Measurements from ENCODE around the gene FCER1G. TPM values are rescaled to one million over a fixed set of nuclear protein-coding genes. Genes with fewer than 3 reads are reported as not detected.

FCER1G gene
- total and polyA plus RNA-seq, 9 of the 15 experiments (the other 6 are each of a cell fraction or from before 2014, with no cell fraction given), result 0.15 to 0.69 (median 0.31) TPM; not detected in 2

DNA sequence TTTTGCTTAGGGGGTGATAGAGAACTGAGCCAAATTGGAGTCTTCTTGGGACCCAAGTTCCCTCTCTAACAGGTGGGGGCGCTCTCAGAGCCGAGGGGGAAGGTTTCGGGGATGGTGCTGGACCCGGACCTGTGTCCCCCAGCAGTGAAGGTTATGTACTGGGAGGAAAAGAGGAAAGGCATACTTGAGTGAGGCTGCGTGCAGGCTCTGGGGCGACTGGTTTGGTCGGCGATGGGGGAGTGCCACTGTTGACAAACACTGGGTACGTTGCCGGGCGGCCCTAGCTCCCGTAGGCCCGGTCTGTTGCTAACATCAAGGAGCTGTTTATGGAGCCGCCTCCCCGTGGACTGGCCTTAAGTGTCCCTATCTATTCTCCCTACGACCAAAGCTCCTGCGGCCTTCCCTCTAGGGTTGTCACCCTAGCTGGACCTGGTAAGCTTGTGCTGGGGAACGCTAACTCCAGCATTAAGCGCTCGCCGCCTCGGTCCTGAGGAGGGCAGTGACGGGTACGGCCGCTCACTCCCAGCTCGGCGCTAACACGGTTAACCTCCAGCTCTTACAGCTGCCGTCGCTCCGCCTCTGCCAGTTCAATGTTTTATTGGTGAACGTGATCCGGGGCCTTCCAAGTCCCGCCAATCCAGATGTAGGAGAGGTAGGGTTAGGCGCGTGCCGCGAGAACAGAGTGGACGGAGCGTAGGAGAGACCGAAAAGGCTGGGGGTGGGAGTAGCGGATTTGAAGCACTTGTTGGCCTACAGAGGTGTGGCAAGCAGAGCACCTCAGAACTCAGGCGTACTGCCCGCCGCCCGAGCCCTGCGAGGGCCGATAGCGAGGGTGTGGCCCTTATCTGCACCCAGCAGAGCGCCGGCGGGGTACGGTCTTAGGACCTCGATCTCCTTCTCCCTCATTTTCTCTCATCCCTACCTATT lies 49.1 kb upstream of the FCER1G start, which contains the start of gene PPOX (continued):
- TF ChIP-seq, protein P1, sequence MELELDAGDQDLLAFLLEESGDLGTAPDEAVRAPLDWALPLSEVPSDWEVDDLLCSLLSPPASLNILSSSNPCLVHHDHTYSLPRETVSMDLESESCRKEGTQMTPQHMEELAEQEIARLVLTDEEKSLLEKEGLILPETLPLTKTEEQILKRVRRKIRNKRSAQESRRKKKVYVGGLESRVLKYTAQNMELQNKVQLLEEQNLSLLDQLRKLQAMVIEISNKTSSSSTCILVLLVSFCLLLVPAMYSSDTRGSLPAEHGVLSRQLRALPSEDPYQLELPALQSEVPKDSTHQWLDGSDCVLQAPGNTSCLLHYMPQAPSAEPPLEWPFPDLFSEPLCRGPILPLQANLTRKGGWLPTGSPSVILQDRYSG (tag; conservative IDR thresholded peaks at IDR 0.05; ENCODE audit: low read depth), result no peak; the same call in 1 of the 2 replicates
- TF ChIP-seq USF1 (CRISPR knock-in tag; IDR thresholded peaks at IDR 0.05), result peak; percentile 89
- no peak for TF ChIP-seq ZNF436 (CRISPR knock-in tag; IDR thresholded peaks at IDR 0.05)
- TF ChIP-seq MAZ (CRISPR knock-in tag; conservative IDR thresholded peaks at IDR 0.05 in 1 of 2, IDR thresholded peaks at IDR 0.05 in 1 of 2), result peak; percentile 83 to 92
- no peak for TF ChIP-seq ZNF124 (CRISPR knock-in tag; IDR thresholded peaks at IDR 0.05)
- TF ChIP-seq PKNOX1 (IDR thresholded peaks at IDR 0.05), result peak; percentile 80
- TF ChIP-seq TAF1 (IDR thresholded peaks at IDR 0.05; ENCODE audit: control insufficient read depth, extremely low read depth, insufficient read depth, low read length, severe bottlenecking), result peak; percentile 66
- no peak for TF ChIP-seq ZNF232 (CRISPR knock-in tag; IDR thresholded peaks at IDR 0.05)
- TF ChIP-seq NR0B1 (IDR thresholded peaks at IDR 0.05; ENCODE audit: partially characterized antibody), result no peak
- no peak for TF ChIP-seq EWSR1 (IDR thresholded peaks at IDR 0.05; ENCODE audit: borderline replicate concordance, low read depth, partially characterized antibody)
- no peak for TF ChIP-seq HMG20A (CRISPR knock-in tag; conservative IDR thresholded peaks at IDR 0.05)
- TF ChIP-seq PHB2 (IDR thresholded peaks at IDR 0.05; ENCODE audit: low read depth), result peak; percentile 94
- peak; percentile 29 for TF ChIP-seq MEIS2 (IDR thresholded peaks at IDR 0.05; ENCODE audit: partially characterized antibody)
- TF ChIP-seq, protein P2, sequence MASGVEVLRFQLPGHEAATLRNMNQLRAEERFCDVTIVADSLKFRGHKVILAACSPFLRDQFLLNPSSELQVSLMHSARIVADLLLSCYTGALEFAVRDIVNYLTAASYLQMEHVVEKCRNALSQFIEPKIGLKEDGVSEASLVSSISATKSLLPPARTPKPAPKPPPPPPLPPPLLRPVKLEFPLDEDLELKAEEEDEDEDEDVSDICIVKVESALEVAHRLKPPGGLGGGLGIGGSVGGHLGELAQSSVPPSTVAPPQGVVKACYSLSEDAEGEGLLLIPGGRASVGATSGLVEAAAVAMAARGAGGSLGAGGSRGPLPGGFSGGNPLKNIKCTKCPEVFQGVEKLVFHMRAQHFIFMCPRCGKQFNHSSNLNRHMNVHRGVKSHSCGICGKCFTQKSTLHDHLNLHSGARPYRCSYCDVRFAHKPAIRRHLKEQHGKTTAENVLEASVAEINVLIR (CRISPR knock-in tag; IDR thresholded peaks at IDR 0.05), result no peak
- peak; percentile 83 to 91; a peak in 3 of 4 replicates for TF ChIP-seq UBTF (IDR thresholded peaks at IDR 0.05; ENCODE audit: borderline replicate concordance in 1 of 2, low read depth in 2 of 2, low read length in 2 of 2)
- no peak for TF ChIP-seq NCOA4 (IDR thresholded peaks at IDR 0.05; ENCODE audit: partially characterized antibody)
- no peak for TF ChIP-seq ZNF253 (CRISPR knock-in tag; conservative IDR thresholded peaks at IDR 0.05)
- TF ChIP-seq ZNF764 (CRISPR knock-in tag; IDR thresholded peaks at IDR 0.05; ENCODE audit: low read depth), result no peak
